Esophagus mucosa (tissue), 1 donor: ENCODE data around the gene SLC1A7. TPM values are rescaled to one million over a fixed set of nuclear protein-coding genes. Genes with fewer than 3 reads are reported as not detected.
A peak's percentile ranks its signal among the peaks of the same experiment; 100 is the strongest.

ENCODE experiments used
- ATAC-seq: fragments of 200-7000 bp; cut with Tn5 transposase; one replicate; pipeline ENCODE4 v1.9.1; 2020
- total RNA-seq: library from RNA; stranded (reverse); gene quantifications from one replicate; pipeline ENCODE4 v1.2.4, GENCODE V29; 2023
- donor health status: DM: yes; HTN: yes; CAD: no.

SLC1A7 gene
- total RNA-seq, 1 donor from 2014 or later: not detected

GRCh38 chr1:53158900-53159299 is 16.5 kb upstream of the SLC1A7 start:
- ATAC-seq: no peak

- ATAC-seq: no peak
Observed at GRCh38 chr1:53156783-53157182, 14.3 kb upstream of the SLC1A7 start.

DNA sequence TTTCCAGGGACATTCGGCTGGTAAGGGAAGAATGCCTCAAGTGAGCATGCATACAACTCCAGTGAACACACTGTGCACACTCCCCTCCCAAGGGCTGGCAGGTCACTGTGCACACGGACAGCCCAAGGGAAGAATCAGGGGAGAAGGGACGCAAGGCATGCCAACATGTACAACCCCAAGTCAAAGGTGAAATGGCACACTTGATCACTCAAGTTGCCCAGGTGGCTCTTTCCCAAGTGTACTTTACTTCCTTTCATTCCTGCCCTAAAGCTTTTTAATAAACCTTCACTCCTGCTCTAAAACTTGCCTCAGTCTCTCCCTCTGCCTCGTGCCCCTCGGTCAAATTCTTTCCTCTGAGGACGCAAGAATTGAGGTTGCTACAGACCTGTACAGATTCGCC is 13.5 kb upstream of the SLC1A7 start:
- no peak for ATAC-seq

GRCh38 chr1:53155534-53155933 is 13.1 kb upstream of the SLC1A7 start:
- ATAC-seq: no peak

GRCh38 chr1:53154859-53155438 is 12.5 kb upstream of the SLC1A7 start:
- no peak for ATAC-seq

DNA sequence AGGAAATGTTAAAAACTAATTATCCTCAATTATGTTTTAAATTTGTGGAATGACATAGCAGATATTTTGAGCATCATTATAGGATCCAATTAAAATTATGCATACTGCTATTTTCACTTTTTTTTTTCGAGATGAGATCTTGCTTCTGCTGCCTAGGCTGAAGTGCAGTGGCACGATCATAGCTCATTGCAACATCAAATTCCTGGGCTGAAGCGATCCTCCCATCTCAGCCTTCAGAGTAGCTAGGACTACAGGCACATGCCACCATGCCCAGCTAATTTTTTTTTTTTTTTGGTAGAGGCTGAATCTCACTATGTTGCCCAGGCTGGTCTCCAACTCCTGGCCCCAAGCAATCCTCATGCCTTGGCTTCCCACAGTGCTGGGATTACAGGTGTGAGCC is 11.3 kb upstream of the SLC1A7 start:
- ATAC-seq: no peak

GRCh38 chr1:53148123-53148522 is 5.7 kb upstream of the SLC1A7 start:
- ATAC-seq: no peak

DNA sequence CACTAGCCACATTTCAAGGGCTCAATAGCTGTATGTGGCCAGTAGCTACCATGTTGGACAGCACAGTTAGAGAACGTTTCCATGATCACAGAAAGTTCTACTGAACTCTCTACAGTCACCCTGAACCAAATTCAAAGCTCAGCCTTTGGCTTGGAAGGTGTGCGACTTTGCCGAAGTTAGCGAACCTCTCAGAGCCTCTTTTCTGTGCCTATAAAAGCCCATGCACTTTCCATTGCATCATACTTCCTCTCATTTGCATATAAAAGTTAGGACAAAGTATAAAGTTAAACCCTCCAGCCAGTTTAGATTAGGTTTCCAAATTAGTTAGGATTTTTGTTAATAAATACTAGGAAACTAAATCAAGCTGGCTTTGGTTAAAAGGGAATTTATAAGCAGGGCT is 4.7 kb upstream of the SLC1A7 start:
- ATAC-seq: no peak

- peak; percentile 70 for ATAC-seq
Observed at GRCh38 chr1:53145942-53146708, 3.7 kb upstream of the SLC1A7 start.

DNA sequence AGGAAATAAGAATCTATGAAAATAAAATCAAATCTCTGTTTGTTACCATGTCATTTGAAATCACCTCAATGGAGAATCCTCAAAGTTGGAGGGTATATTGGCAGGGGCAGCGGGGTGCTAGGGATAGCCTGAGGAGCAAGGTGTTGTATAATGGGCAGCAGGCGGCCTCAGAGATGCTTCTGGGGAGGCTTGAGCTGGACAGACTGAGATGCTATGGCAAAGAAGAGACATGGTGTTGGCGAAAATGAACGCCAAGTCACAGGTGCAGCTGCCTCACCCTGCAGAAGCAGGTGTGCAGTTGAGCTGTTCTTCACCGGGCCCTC is 3.1 kb upstream of the SLC1A7 start:
- no peak for ATAC-seq

DNA sequence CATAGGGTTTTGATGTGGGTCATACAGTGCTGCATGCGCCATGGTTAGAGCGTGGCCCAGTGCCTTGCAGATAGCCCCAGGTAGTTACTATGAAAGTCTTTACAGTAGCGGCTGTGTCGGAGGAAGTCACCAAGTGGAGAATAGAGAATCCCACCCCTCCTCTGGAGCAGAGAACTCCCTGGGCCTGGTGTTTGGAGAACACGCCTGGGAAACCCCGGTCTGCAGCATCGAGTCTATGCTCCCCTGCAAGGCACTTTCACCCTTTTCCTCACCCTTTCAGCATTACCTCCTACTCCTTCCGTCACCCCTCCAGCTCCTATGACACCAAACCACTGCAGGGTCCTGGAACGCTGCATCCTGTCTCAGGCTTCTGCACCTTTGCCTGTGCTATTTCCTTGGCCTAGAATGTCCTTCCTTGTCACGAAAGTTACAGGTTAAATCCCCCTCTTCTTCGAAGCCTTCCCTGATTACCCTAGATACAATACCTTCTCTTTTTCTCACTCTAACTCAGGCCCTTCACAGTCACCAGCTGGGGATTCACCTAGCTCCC is 2.7 kb upstream of the SLC1A7 start:
- no peak for ATAC-seq

GRCh38 chr1:53144201-53144600 is 1.8 kb upstream of the SLC1A7 start:
- ATAC-seq: no peak

- ATAC-seq: no peak
Observed at GRCh38 chr1:53143527-53143926, 1.1 kb upstream of the SLC1A7 start.

DNA sequence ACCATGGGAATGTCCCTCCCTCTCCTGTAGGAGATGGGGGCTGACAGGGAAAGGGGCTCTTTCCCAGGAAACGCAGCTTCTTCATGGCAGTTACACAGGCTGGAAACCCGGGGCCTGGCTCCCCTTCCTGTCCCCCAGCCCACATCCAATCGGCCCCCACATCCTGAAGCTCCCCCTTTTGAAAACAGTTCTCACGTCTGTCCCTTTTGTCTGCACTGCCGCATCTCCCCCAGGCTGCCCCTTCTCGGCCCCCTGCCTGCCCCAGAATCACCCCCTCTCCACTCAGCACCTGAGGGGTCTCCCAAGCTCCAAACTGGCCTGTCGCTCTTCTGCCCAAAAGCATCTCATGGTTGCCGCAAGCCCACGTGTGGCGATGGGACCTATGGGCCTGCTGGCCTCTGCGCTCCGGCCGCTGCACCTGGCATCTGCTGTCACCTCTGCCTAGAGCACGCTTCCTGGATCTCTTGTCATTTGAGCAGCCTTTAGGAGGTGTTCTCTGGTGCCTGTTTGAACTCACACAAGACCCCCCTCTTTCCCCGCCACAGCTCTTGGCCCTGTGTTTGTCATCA is 867 bp downstream of the SLC1A7 start:
- ATAC-seq: no peak

DNA sequence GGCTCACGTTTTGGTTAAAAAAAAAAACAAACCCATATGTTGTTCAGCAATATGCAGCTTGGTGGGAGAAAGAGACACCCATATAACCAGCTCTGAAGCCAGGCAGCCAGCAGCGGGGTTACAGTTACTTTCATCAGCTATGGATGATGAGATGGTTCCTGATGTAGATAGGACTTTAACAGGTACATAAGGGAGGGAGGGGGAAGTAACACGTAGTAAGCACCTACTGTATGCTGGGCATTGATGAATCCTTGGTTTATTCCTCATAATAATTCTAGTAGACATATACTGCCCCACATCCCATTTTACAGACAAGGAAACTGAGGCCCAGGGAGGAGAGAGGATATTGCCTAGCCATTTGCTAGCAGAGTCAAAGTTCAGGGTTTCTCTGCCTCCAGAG is 2.0 kb downstream of the SLC1A7 start:
- no peak for ATAC-seq

DNA sequence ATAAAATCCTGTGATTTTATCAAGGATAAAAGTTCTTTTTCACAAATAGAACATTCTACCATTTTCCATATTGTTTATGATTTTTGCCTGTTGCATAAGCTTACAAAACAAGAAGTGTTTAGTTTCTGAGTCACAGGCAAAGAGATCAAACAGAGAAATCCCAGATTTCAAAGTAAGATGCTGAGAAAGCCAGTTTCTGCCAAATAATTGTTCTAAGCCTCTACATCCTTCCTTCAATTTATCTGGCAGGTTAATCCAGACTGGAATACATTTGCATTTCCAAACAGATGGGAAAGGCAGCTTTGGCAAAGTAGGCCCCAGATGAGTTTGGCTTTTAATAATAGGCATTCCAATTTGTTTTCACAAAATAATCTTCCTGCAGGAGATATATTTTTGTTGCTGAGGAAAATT is 2.5 kb downstream of the SLC1A7 start:
- no peak for ATAC-seq

GRCh38 chr1:53138991-53139884 is 3.2 kb downstream of the SLC1A7 start:
- ATAC-seq: no peak

DNA sequence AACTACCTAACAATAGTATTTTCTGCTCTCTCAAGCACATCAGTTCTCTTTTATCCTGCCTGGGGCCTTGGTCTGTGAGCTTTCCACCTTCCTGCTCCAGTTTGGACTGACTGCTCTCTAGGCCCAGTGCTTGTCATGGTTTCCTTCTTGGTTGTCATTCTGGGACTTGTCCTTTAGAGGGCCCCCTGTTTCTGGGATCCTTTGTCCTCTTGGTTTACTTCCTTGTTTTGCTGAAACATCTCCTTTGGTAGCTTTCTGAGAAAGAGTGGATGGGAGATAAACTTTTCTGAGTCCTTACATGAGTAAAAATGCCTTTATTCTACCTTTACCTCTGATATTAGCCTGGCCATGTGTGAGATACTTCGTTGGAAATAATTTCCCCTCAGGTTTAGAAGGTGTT is 4.7 kb downstream of the SLC1A7 start:
- ATAC-seq: no peak

DNA sequence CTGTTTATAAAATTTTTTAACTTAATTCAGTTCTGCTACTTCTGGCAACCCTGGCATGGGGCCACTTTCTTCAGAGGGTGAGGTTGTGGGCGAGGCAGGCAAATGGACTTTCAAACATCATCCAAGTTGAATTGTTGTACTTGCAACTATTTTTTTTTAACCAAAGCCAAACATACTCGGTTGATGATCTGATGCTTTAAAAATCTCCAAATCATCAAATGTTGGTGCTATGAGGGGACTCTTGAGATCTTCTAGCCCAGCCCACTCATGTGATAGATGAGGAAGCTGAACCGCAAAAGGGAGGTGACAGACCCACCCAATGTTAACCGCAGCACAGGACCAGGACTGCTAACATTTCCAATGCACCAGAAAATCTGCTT is 6.7 kb downstream of the SLC1A7 start:
- ATAC-seq: no peak

DNA sequence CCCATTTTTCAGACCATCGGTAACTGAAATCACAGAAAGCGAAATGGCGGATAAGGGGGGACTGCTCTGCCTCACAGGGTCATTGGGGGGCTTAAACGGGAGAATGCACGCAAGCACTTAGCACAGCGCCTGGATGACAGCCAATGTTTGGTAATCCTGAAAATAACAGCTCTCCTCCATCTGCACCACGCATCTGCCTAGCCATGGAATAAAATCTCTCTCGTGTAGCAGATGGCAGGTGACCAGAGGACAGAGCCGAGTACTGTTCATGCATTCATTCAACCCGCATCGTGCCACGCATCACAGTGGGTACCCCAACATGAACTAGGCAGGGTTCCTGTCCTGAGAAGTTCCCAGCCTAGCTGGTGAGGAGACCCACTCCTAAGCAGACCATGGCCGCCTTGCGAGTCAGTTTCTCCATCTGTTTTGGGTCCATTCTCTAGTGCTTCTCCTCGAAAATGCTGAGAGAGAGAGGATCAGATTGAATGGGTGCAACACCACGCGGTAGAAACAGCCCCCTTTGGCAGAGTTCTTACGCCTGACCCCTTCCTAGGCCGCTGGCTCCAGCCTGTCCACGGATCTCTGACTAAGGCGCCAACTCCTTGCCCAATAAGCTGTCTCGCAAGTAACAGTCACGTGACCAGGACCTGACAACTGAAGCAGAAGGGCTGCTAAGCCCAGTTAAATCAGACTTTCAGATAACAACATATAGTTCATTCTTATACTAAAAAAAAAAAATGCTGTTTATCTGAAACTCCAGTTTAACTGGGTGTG is 7.3 kb downstream of the SLC1A7 start:
- ATAC-seq: no peak

- ATAC-seq: no peak
Observed at GRCh38 chr1:53134042-53134485, 8.4 kb downstream of the SLC1A7 start.
